H9 (cell line): ENCODE data around the gene WASF3. TPM values are rescaled to one million over a fixed set of nuclear protein-coding genes. Genes with fewer than 3 reads are reported as not detected.

Experiments used
- DNase-seq: peaks from one replicate; pipeline ENCODE4 v3.0.0-alpha.2; 2017
- H2AFZ ChIP-seq: one replicate; pipeline ENCODE4 v1.6.1; 2013; ENCODE audit warnings: mild to moderate bottlenecking, low read length, control low read depth, moderate library complexity
- H2AK5ac ChIP-seq: 2 replicates; pipeline ENCODE4 v1.6.1; 2013; ENCODE audit warnings: low read length, control low read depth, mixed read lengths; ENCODE audit not compliant: insufficient read length
- H2BK120ac ChIP-seq: one replicate; pipeline ENCODE4 v1.6.1; 2013; ENCODE audit warnings: low read depth, mild to moderate bottlenecking, low read length, control low read depth, inconsistent platforms; ENCODE audit not compliant: poor library complexity, severe bottlenecking
- H2BK12ac ChIP-seq: 2 replicates; pipeline ENCODE4 v1.6.1; 2013; ENCODE audit warnings: low read length, control low read depth, mixed read lengths, low read depth; ENCODE audit not compliant: insufficient read length
- H2BK15ac ChIP-seq: 2 replicates; pipeline ENCODE4 v1.6.1; 2013; ENCODE audit warnings: low read depth, low read length, control low read depth
- H2BK20ac ChIP-seq: one replicate; pipeline ENCODE4 v1.6.1; 2013; ENCODE audit warnings: low read depth, mild to moderate bottlenecking, low read length, control low read depth, inconsistent platforms; ENCODE audit not compliant: poor library complexity, severe bottlenecking
- H2BK5ac ChIP-seq: 2 replicates; pipeline ENCODE4 v1.6.1; 2013; ENCODE audit warnings: low read length, control low read depth, mixed read lengths; ENCODE audit not compliant: insufficient read length
- H3K14ac ChIP-seq: 2 replicates; pipeline ENCODE4 v1.6.1; 2013; ENCODE audit warnings: low read length, control low read depth; ENCODE audit not compliant: insufficient read depth
- H3K18ac ChIP-seq: 2 replicates; pipeline ENCODE4 v1.6.1; 2013; ENCODE audit warnings: low read depth, mild to moderate bottlenecking, mixed read lengths, low read length, control low read depth; ENCODE audit not compliant: insufficient read length
- H3K23ac ChIP-seq: 2 replicates; pipeline ENCODE4 v1.6.1; 2013; ENCODE audit warnings: low read length, control low read depth, mixed read lengths, low read depth; ENCODE audit not compliant: insufficient read length
- H3K23me2 ChIP-seq: 2 replicates; pipeline ENCODE4 v1.6.1; 2013; ENCODE audit warnings: low read depth, mild to moderate bottlenecking, mixed read lengths, low read length, control low read depth; ENCODE audit not compliant: insufficient read length, poor library complexity, severe bottlenecking
- H3K27ac ChIP-seq: 2 replicates; pipeline ENCODE4 v1.5.1; 2013; ENCODE audit warnings: low read length, control low read depth, mixed read lengths, low read depth; ENCODE audit not compliant: insufficient read length
- H3K27me3 ChIP-seq: 2 replicates; pipeline ENCODE4 v1.6.1; 2013; ENCODE audit warnings: low read length, control low read depth, inconsistent platforms; ENCODE audit not compliant: insufficient read depth
- H3K4ac ChIP-seq: 2 replicates; pipeline ENCODE4 v1.6.1; 2013; ENCODE audit warnings: low read depth, mild to moderate bottlenecking, control low read depth, inconsistent platforms, low read length, moderate library complexity
- H3K4me1 ChIP-seq: 2 replicates; pipeline ENCODE4 v1.6.1; 2013; ENCODE audit warnings: low read length, control low read depth, inconsistent platforms; ENCODE audit not compliant: insufficient read depth
- H3K4me2 ChIP-seq: 2 replicates; pipeline ENCODE4 v1.6.1; 2013; ENCODE audit warnings: low read length, control low read depth, mixed read lengths; ENCODE audit not compliant: insufficient read length, insufficient read depth
- H3K56ac ChIP-seq: 2 replicates; pipeline ENCODE4 v1.6.1; 2013; ENCODE audit warnings: low read depth, mild to moderate bottlenecking, mixed read lengths, low read length, control low read depth; ENCODE audit not compliant: insufficient read length
- H3K79me1 ChIP-seq: 2 replicates; pipeline ENCODE4 v1.6.1; 2013; ENCODE audit warnings: low read depth, mild to moderate bottlenecking, moderate library complexity, low read length, control low read depth, inconsistent platforms; ENCODE audit not compliant: insufficient read depth, poor library complexity, severe bottlenecking
- H3K79me2 ChIP-seq: 2 replicates; pipeline ENCODE4 v1.6.1; 2013; ENCODE audit warnings: low read length, control low read depth, inconsistent platforms; ENCODE audit not compliant: insufficient read depth
- H3K9ac ChIP-seq: 2 replicates; pipeline ENCODE4 v1.6.1; 2013; ENCODE audit warnings: low read length, control low read depth, mixed read lengths; ENCODE audit not compliant: insufficient read length; ENCODE audit errors: extremely low read depth
- H3K9me3 ChIP-seq: one replicate; pipeline ENCODE4 v1.6.1; 2013; ENCODE audit warnings: low read depth, low read length, inconsistent platforms; ENCODE audit not compliant: control insufficient read depth
- H3T11ph ChIP-seq: one replicate; pipeline ENCODE4 v1.6.1; 2013; ENCODE audit warnings: mild to moderate bottlenecking, low read length, control low read depth, inconsistent platforms
- H4K20me1 ChIP-seq: one replicate; pipeline ENCODE4 v1.6.1; 2013; ENCODE audit not compliant: control insufficient read depth, insufficient read length, insufficient read depth
- H4K5ac ChIP-seq: 2 replicates; pipeline ENCODE4 v1.6.1; 2013; ENCODE audit warnings: low read depth, mild to moderate bottlenecking, mixed read lengths, low read length, control low read depth; ENCODE audit not compliant: insufficient read length
- H4K8ac ChIP-seq: replicated peaks from 2 replicates; pipeline ENCODE4 v1.6.1; 2013; ENCODE audit warnings: low read length, control low read depth, mixed read lengths, low read depth; ENCODE audit not compliant: insufficient read length
- H4K91ac ChIP-seq: 2 replicates; pipeline ENCODE4 v1.6.1; 2013; ENCODE audit warnings: low read depth, mild to moderate bottlenecking, moderate library complexity, mixed read lengths, low read length, control low read depth; ENCODE audit not compliant: insufficient read length
- H3K27ac Mint-ChIP-seq, 3 experiments: 2 replicates in 2 of 3; 3 replicates in 1 of 3; pipeline ENCODE4 v1.8.0; 2020 to 2021; ENCODE audit warnings: mixed read lengths in 3 of 3, mild to moderate bottlenecking in 1 of 3, moderate library complexity in 1 of 3
- H3K27me3 Mint-ChIP-seq: 2 replicates; pipeline ENCODE4 v1.8.0; 2021; ENCODE audit warnings: low read depth, mild to moderate bottlenecking, moderate library complexity, mixed read lengths
- H3K36me3 Mint-ChIP-seq, 3 experiments: 2 replicates in 2 of 3; 3 replicates in 1 of 3; pipeline ENCODE4 v1.8.0; 2020 to 2021; ENCODE audit warnings: low read depth in 3 of 3, mixed read lengths in 3 of 3; ENCODE audit not compliant: insufficient read depth in 1 of 3
- H3K4me1 Mint-ChIP-seq, 2 experiments: 2 replicates each; pipeline ENCODE4 v1.8.0; 2020; ENCODE audit warnings: mixed read lengths in 2 of 2
- H3K4me3 Mint-ChIP-seq, 2 experiments: 2 replicates in 1 of 2; 3 replicates in 1 of 2; pipeline ENCODE4 v1.8.0; 2020 to 2021; ENCODE audit warnings: mild to moderate bottlenecking in 2 of 2, mixed read lengths in 2 of 2, moderate library complexity in 1 of 2
- H3K9me3 Mint-ChIP-seq, 2 experiments: 2 replicates in 1 of 2; 3 replicates in 1 of 2; pipeline ENCODE4 v1.8.0; 2020; ENCODE audit warnings: mild to moderate bottlenecking in 2 of 2, mixed read lengths in 2 of 2, moderate library complexity in 1 of 2
- CTCF ChIP-seq: fragments of 200-600 bp; sonication (generic); conservative IDR thresholded peaks from 3 replicates; pipeline ENCODE4 v1.8.0; 2021; ENCODE audit warnings: antibody characterized with exemption, mild to moderate bottlenecking
- WGBS: extraction: QIAGEN DNeasy Blood & Tissue Kit; methylation state at CpG from one replicate; pipeline ENCODE4 v1.1.7; 2013; ENCODE audit warnings: missing lambda C conversion rate, low lambda C conversion rate, mixed read lengths; ENCODE audit not compliant: insufficient read length; ENCODE audit errors: extremely low coverage; 5-methylcytosine and 5-hydroxymethylcytosine counted together
- total RNA-seq: library from RNA; stranded (reverse); gene quantifications from 2 replicates; pipeline ENCODE4 v1.2.1, GENCODE V29; 2021

Gene WASF3
- total RNA-seq, 1 experiment from 2014 or later = 22.2 TPM

GRCh38 chr13:26713341-26713740, 155.9 kb downstream of the WASF3 start:
- DNase-seq = no peak
- Histone ChIP-seq H4K20me1 (peaks cover 4% of the 10 kb centered on the region), H3K27me3 (no peaks in the 10 kb centered on the region), H2BK15ac (no peak overlapping the region), H3K4me2 (no peak overlapping the region), H3K23ac (no peak overlapping the region), H4K5ac (no peak overlapping the region), H2AK5ac (no peak overlapping the region), H3K4ac (no peak overlapping the region), H3K56ac (no peak overlapping the region), H3K79me2 (no peaks in the 10 kb centered on the region), H3K14ac (no peak overlapping the region), H3K4me1 (no peaks in the 10 kb centered on the region), H2BK12ac (no peak overlapping the region), H4K8ac (no peak overlapping the region), H2AFZ (no peak overlapping the region), H3K18ac (no peak overlapping the region), H3K9ac (no peak overlapping the region), H2BK5ac (no peak overlapping the region), H2BK120ac (no peak overlapping the region), H3K23me2 (no peaks in the 10 kb centered on the region), H2BK20ac (no peak overlapping the region), H3K9me3 (no peaks in the 10 kb centered on the region), H3K27ac (no peak overlapping the region), H3T11ph (no peak overlapping the region), H3K79me1 (no peaks in the 10 kb centered on the region), H4K91ac (no peak overlapping the region)
- H3K9me3 Mint-ChIP-seq = peaks cover 14 to 16% of the 10 kb centered on the region in 2 experiments
- no peak overlapping the region for H3K4me3 Mint-ChIP-seq
- peaks cover 9% of the 10 kb centered on the region for H3K27me3 Mint-ChIP-seq
- no CpG with 5 or more reads among the region's 1 CpG for WGBS
- H3K27ac Mint-ChIP-seq = no peak overlapping the region
- peaks cover 12 to 15% of the 10 kb centered on the region in 2 experiments; a peak in 3 of 4 replicates for H3K4me1 Mint-ChIP-seq
- peaks cover 5 to 11% (median 5%) of the 10 kb centered on the region in 3 experiments; a peak in 6 of 7 replicates for H3K36me3 Mint-ChIP-seq
- TF ChIP-seq CTCF = no peak
